NT2/D1 (cell line): ENCODE measurements around the gene SOAT2.

Experiments used
- SUZ12 ChIP-seq: IDR thresholded peaks from 2 replicates; pipeline ENCODE4 v1.6.1; 2011; ENCODE audit not compliant: insufficient read length, insufficient read depth; ENCODE audit errors: extremely low read depth
- YY1 ChIP-seq: IDR thresholded peaks from 2 replicates; pipeline ENCODE4 v1.6.1; 2011; ENCODE audit not compliant: insufficient read length, insufficient read depth
- ZNF274 ChIP-seq: IDR thresholded peaks from 2 replicates; pipeline ENCODE4 v1.6.1; 2011; ENCODE audit warnings: mild to moderate bottlenecking, low read depth, low read length

GRCh38 chr12:53086361-53086760, 16.9 kb upstream of the SOAT2 start:
- TF ChIP-seq YY1 (no peak), ZNF274 (no peak), SUZ12 (no peak)
